ENCODE measurements around the gene EIF3I. TPM values are rescaled to one million over a fixed set of nuclear protein-coding genes. Genes with fewer than 3 reads are reported as not detected.

EIF3I gene
- polyA plus RNA-seq, 1 experiment = 478 TPM

GRCh38 chr1:32240140-32240951 lies 18.1 kb downstream of the EIF3I start:
- ChIA-PET CTCF (interaction anchor here (0.9 to 4.3 kb wide), 6 partner anchors 9 to 465 kb away, joined by 3 to 23 read pairs (median 4); partner anchors contain the start of gene MARCKSL1), POLR2A (interaction anchor here (0.6 kb wide), 2 partner anchors 113 to 167 kb away, joined by 3 read pairs; partner anchors contain the start of gene TMEM39B)
- Histone ChIP-seq H3K4me3 (ENCODE audit: low read depth, low read length) (peak overlapping the region; percentile 59), H3K36me3 (ENCODE audit: control insufficient read depth, insufficient read depth, low read length) (0 out of 2 replicates have a peak, but pooled peaks cover 1% of the 10 kb centered on the region), H3K27me3 (ENCODE audit: control insufficient read depth, insufficient read depth, low read length) (no peaks in the 10 kb centered on the region)
- peak; percentile 47 for TF ChIP-seq CTCF (IDR thresholded peaks at IDR 0.05; ENCODE audit: insufficient read depth, low read depth, low read length)
- DNase-seq (ENCODE audit: low read depth) = no peak

GRCh38 chr1:32241001-32241763 lies 19.0 kb downstream of the EIF3I start:
- ChIA-PET POLR2A (interaction anchor here (0.6 kb wide), 2 partner anchors 22 to 114 kb away, joined by 3 to 7 read pairs; no protein-coding TSS in a partner anchor), CTCF (interaction anchor here (0.9 to 4.3 kb wide), 7 partner anchors 8 to 465 kb away, joined by 3 to 23 read pairs (median 3); partner anchors contain the start of gene MARCKSL1)
- TF ChIP-seq CTCF (IDR thresholded peaks at IDR 0.05; ENCODE audit: insufficient read depth, low read depth, low read length) = peak; percentile 11
- Histone ChIP-seq H3K27me3 (ENCODE audit: control insufficient read depth, insufficient read depth, low read length) (no peaks in the 10 kb centered on the region), H3K4me3 (ENCODE audit: low read depth, low read length) (peak overlapping the region; percentile 59), H3K36me3 (ENCODE audit: control insufficient read depth, insufficient read depth, low read length) (0 out of 2 replicates have a peak, but pooled peaks cover 1% of the 10 kb centered on the region)
- DNase-seq (ENCODE audit: low read depth) = no peak

GRCh38 chr1:32242341-32242851 lies 20.2 kb downstream of the EIF3I start:
- TF ChIP-seq CTCF (IDR thresholded peaks at IDR 0.05; ENCODE audit: insufficient read depth, low read depth, low read length) = no peak
- no peak for DNase-seq (ENCODE audit: low read depth)
- ChIA-PET POLR2A (interaction anchor here (0.6 kb wide), 1 partner anchor 32 kb away, joined by 15 read pairs; no protein-coding TSS in a partner anchor), CTCF (interaction anchor here (4.3 kb wide), 1 partner anchor 27 kb away, joined by 23 read pairs; no protein-coding TSS in a partner anchor)
- Histone ChIP-seq H3K4me3 (ENCODE audit: low read depth, low read length) (no peak overlapping the region), H3K36me3 (ENCODE audit: control insufficient read depth, insufficient read depth, low read length) (0 out of 2 replicates have a peak, but pooled peaks cover 1% of the 10 kb centered on the region), H3K27me3 (ENCODE audit: control insufficient read depth, insufficient read depth, low read length) (no peaks in the 10 kb centered on the region)

- ChIA-PET CTCF (interaction anchor here (0.6 to 3.9 kb wide), 7 partner anchors 11 to 106 kb away, joined by 3 to 35 read pairs (median 3); no protein-coding TSS in a partner anchor), POLR2A (interaction anchor here (0.8 kb wide), 1 partner anchor 31 kb away, joined by 6 read pairs; no protein-coding TSS in a partner anchor)
- TF ChIP-seq CTCF (IDR thresholded peaks at IDR 0.05; ENCODE audit: insufficient read depth, low read depth, low read length) = no peak
- Histone ChIP-seq H3K4me3 (ENCODE audit: low read depth, low read length) (no peak within 1 kb of the TSS), H3K27me3 (ENCODE audit: control insufficient read depth, insufficient read depth, low read length) (no peaks in the 10 kb centered on the region), H3K36me3 (ENCODE audit: control insufficient read depth, insufficient read depth, low read length) (no peaks in the 10 kb centered on the region)
- DNase-seq (ENCODE audit: low read depth) = peak; percentile 84
Observed at GRCh38 chr1:32246888-32247273, 24.7 kb downstream of the EIF3I start, which contains the start of gene FAM167B. Gene FAM167B (plus strand): TSS chr1:32247222. CDS start chr1:32247422, 200 bp downstream.

Measured in BJ (cell line).